HG02763 (cell line): Measurements from ENCODE around the gene LTV1.

ENCODE experiments used
- ATAC-seq: cut with Tn5 transposase; IDR thresholded peaks from one replicate; pipeline ENCODE4 v1.9.1; 2021; ENCODE audit warnings: mild to moderate bottlenecking, moderate library complexity; ENCODE audit not compliant: unreplicated experiment

Gene LTV1

GRCh38 chr6:143882401-143882930 is 39.3 kb downstream of the LTV1 start:
- no peak for ATAC-seq

GRCh38 chr6:143884216-143884900 is 41.2 kb downstream of the LTV1 start:
- ATAC-seq, result no peak

GRCh38 chr6:143885116-143885515 is 42.0 kb downstream of the LTV1 start:
- ATAC-seq, result no peak

- no peak for ATAC-seq
Observed at GRCh38 chr6:143894655-143895054, 51.5 kb downstream of the LTV1 start.

- ATAC-seq, result no peak
Observed at GRCh38 chr6:143896126-143896860, 53.2 kb downstream of the LTV1 start.

- no peak for ATAC-seq
Observed at GRCh38 chr6:143900358-143900757, 57.2 kb downstream of the LTV1 start.

GRCh38 chr6:143901885-143902750 is 59.0 kb downstream of the LTV1 start:
- ATAC-seq, result peak; percentile 94

- ATAC-seq, result no peak
Observed at GRCh38 chr6:143902827-143903226, 59.7 kb downstream of the LTV1 start.

- ATAC-seq, result no peak
Observed at GRCh38 chr6:143911028-143911427, 67.9 kb downstream of the LTV1 start.

GRCh38 chr6:143912671-143913070 is 69.5 kb downstream of the LTV1 start:
- ATAC-seq, result no peak
